DOHH2 (cell line): ENCODE data around the gene GALNT2.

ENCODE experiments used
- H3F3A ChIP-seq: fragments of 200-600 bp; sonication (generic), shearing (Covaris generic); 2 replicates; pipeline ENCODE4 v1.6.0; 2016; ENCODE audit warnings: antibody characterized with exemption, mild to moderate bottlenecking; ENCODE audit not compliant: control insufficient read depth, insufficient read depth
- H3K27ac ChIP-seq: fragments of 200-600 bp; sonication (generic); 2 replicates; pipeline ENCODE4 v1.5.1; 2014; ENCODE audit warnings: low read depth, mild to moderate bottlenecking, low read length, moderate library complexity
- H3K27me3 ChIP-seq: fragments of 200-600 bp; sonication (generic); 2 replicates; pipeline ENCODE4 v1.6.1; 2014; ENCODE audit warnings: mild to moderate bottlenecking, low read length, mixed read lengths; ENCODE audit not compliant: control insufficient read depth
- H3K36me3 ChIP-seq: fragments of 200-600 bp; sonication (generic); 2 replicates; pipeline ENCODE4 v1.6.1; 2014; ENCODE audit warnings: mild to moderate bottlenecking, low read length, moderate library complexity, mixed read lengths; ENCODE audit not compliant: control insufficient read depth
- H3K4me1 ChIP-seq: fragments of 200-600 bp; sonication (generic); 2 replicates; pipeline ENCODE4 v1.6.1; 2014; ENCODE audit warnings: mild to moderate bottlenecking, low read length, mixed read lengths; ENCODE audit not compliant: control insufficient read depth
- H3K4me2 ChIP-seq: fragments of 200-600 bp; sonication (generic); 2 replicates; pipeline ENCODE4 v1.6.0; 2014; ENCODE audit warnings: mild to moderate bottlenecking, low read length, moderate library complexity
- H3K4me3 ChIP-seq: fragments of 200-600 bp; sonication (generic); 2 replicates; pipeline ENCODE4 v1.5.1; 2014; ENCODE audit warnings: mild to moderate bottlenecking, low read length, mixed read lengths
- H3K79me2 ChIP-seq: fragments of 200-600 bp; sonication (generic); 2 replicates; pipeline ENCODE4 v1.6.1; 2014; ENCODE audit warnings: mild to moderate bottlenecking, low read length, mixed read lengths; ENCODE audit not compliant: control insufficient read depth
- H3K9me2 ChIP-seq: fragments of 200-600 bp; sonication (generic); replicated peaks from 2 replicates; pipeline ENCODE4 v1.6.1; 2014; ENCODE audit warnings: mild to moderate bottlenecking, low read length, mixed read lengths; ENCODE audit not compliant: control insufficient read depth
- H3K9me3 ChIP-seq: fragments of 200-600 bp; sonication (generic); 2 replicates; pipeline ENCODE4 v1.6.1; 2014; ENCODE audit warnings: antibody characterized with exemption, low read length, mixed read lengths; ENCODE audit not compliant: control insufficient read depth, insufficient read depth
- H4K20me1 ChIP-seq: fragments of 200-600 bp; sonication (generic); 2 replicates; pipeline ENCODE4 v1.6.0; 2014; ENCODE audit warnings: low read depth, mild to moderate bottlenecking, antibody characterized with exemption, low read length, moderate library complexity; ENCODE audit not compliant: control insufficient read depth, insufficient read depth
- EZH2phosphoT487 ChIP-seq: fragments of 200-600 bp; sonication (generic); IDR thresholded peaks from 2 replicates; pipeline ENCODE4 v1.6.1; 2017; ENCODE audit warnings: borderline replicate concordance, mild to moderate bottlenecking, antibody characterized with exemption, low read length, moderate library complexity, mixed read lengths
- TF ChIP-seq, protein P1 (sequence below): fragments of 200-600 bp; sonication (generic); IDR thresholded peaks from one replicate; pipeline ENCODE4 v1.5.1; 2014; ENCODE audit warnings: antibody characterized with exemption, mild to moderate bottlenecking, low read depth, low read length; ENCODE audit not compliant: poor library complexity, severe bottlenecking

The GALNT2 gene

DNA sequence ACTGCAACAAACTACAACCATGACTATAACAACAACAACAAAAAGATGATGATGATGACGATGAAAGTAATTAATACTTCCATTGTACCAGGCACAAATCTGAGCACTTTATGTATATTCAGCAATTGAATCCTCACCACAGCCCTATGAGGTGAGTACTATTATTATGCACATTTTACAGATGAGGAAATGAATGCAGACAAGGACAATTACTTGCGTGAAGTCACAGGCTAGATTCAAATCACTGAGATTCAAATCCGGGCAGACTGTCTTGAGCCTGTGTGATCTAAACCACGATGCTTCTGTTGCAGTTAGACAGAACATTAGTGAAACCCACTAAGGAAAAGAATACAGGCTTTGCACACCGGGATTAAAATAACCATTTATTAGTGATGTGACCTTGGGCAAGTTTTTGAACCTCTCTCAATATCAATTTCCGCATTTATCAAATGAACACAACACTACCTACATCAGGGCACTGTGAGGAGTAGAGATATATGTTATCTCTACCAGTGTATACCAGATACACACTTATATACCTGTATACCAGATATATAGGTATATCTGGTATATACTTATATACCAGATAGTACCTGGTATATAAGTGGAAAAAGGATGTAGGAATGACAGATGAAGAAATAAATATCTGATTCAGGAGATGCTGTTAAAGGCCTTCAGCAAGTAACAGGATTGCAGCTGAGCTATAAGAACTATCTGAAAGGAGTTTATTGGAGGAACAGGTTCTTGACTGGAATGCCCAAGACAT lies 34.3 kb upstream of the GALNT2 start:
- H3K9me3 ChIP-seq: no peaks in the 10 kb centered on the region
- H3K27ac ChIP-seq: no peak overlapping the region
- H3K27me3 ChIP-seq: 0 out of 2 replicates have a peak, but pooled peaks cover 3% of the 10 kb centered on the region
- H3K9me2 ChIP-seq: no peaks in the 10 kb centered on the region
- no peak overlapping the region for H3K4me2 ChIP-seq
- no peaks in the 10 kb centered on the region for H3K36me3 ChIP-seq
- H3K79me2 ChIP-seq: no peaks in the 10 kb centered on the region
- no peaks in the 10 kb centered on the region for H3F3A ChIP-seq
- H3K4me1 ChIP-seq: no peaks in the 10 kb centered on the region
- TF ChIP-seq, protein P1, sequence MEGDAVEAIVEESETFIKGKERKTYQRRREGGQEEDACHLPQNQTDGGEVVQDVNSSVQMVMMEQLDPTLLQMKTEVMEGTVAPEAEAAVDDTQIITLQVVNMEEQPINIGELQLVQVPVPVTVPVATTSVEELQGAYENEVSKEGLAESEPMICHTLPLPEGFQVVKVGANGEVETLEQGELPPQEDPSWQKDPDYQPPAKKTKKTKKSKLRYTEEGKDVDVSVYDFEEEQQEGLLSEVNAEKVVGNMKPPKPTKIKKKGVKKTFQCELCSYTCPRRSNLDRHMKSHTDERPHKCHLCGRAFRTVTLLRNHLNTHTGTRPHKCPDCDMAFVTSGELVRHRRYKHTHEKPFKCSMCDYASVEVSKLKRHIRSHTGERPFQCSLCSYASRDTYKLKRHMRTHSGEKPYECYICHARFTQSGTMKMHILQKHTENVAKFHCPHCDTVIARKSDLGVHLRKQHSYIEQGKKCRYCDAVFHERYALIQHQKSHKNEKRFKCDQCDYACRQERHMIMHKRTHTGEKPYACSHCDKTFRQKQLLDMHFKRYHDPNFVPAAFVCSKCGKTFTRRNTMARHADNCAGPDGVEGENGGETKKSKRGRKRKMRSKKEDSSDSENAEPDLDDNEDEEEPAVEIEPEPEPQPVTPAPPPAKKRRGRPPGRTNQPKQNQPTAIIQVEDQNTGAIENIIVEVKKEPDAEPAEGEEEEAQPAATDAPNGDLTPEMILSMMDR: no peak
- no peak for TF ChIP-seq EZH2phosphoT487
- H3K4me3 ChIP-seq: no peak overlapping the region
- H4K20me1 ChIP-seq: no peaks in the 10 kb centered on the region

GRCh38 chr1:230037261-230037660 lies 29.8 kb upstream of the GALNT2 start:
- H4K20me1 ChIP-seq: no peaks in the 10 kb centered on the region
- no peaks in the 10 kb centered on the region for H3K79me2 ChIP-seq
- no peaks in the 10 kb centered on the region for H3K9me3 ChIP-seq
- H3K27ac ChIP-seq: no peak overlapping the region
- no peak overlapping the region for H3K4me2 ChIP-seq
- no peaks in the 10 kb centered on the region for H3K36me3 ChIP-seq
- no peak overlapping the region for H3K4me3 ChIP-seq
- H3K9me2 ChIP-seq: no peaks in the 10 kb centered on the region
- H3K27me3 ChIP-seq: 0 out of 2 replicates have a peak, but pooled peaks cover 3% of the 10 kb centered on the region
- H3K4me1 ChIP-seq: no peaks in the 10 kb centered on the region
- H3F3A ChIP-seq: no peaks in the 10 kb centered on the region
- TF ChIP-seq EZH2phosphoT487: no peak

GRCh38 chr1:230040440-230040839 lies 26.6 kb upstream of the GALNT2 start:
- H3K4me2 ChIP-seq: no peak overlapping the region
- H3K79me2 ChIP-seq: no peaks in the 10 kb centered on the region
- no peaks in the 10 kb centered on the region for H3K4me1 ChIP-seq
- no peaks in the 10 kb centered on the region for H3K9me2 ChIP-seq
- no peak overlapping the region for H3K27ac ChIP-seq
- H3K36me3 ChIP-seq: no peaks in the 10 kb centered on the region
- no peaks in the 10 kb centered on the region for H3K9me3 ChIP-seq
- H3F3A ChIP-seq: no peaks in the 10 kb centered on the region
- H4K20me1 ChIP-seq: no peaks in the 10 kb centered on the region
- peaks cover 11% of the 10 kb centered on the region for H3K27me3 ChIP-seq
- H3K4me3 ChIP-seq: no peak overlapping the region
- no peak for TF ChIP-seq EZH2phosphoT487
- TF ChIP-seq, protein P1: no peak

DNA sequence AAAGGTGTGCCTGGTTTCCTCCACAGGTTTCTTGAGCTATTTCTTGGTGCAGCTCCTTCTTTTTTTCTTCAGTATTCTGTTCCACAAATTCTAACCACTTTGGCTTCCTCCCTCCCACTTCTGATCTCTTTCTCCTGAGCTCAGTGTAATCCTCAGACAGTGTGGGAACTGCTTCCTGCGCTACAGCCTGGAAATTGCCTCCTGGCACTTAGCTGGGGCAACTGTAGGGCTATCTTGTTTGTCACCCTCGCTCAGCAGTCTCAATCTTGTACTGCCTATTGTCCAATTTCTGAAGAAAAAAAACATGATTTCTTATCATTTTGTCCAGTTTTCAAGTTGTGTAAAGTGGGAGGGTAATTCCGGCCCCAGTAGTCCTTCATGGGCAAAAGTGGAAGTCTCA lies 24.0 kb upstream of the GALNT2 start:
- Histone ChIP-seq H3K4me2 (no peak overlapping the region), H3K9me3 (no peaks in the 10 kb centered on the region), H3K27me3 (peaks cover 14% of the 10 kb centered on the region), H3K4me1 (no peaks in the 10 kb centered on the region), H3K4me3 (no peak overlapping the region), H3K36me3 (no peaks in the 10 kb centered on the region), H3F3A (no peaks in the 10 kb centered on the region), H3K27ac (no peak overlapping the region), H3K9me2 (no peaks in the 10 kb centered on the region), H3K79me2 (no peaks in the 10 kb centered on the region), H4K20me1 (no peaks in the 10 kb centered on the region)
- TF ChIP-seq EZH2phosphoT487: no peak
- TF ChIP-seq, protein P1: no peak
